GM06990 (cell line): ENCODE data around the gene NCS1.

Source experiments
- DNase-seq: peaks from one replicate; pipeline ENCODE4 v3.0.0-alpha.2; 2011; ENCODE audit not compliant: insufficient read length; ENCODE audit errors: extremely low read depth
- H3K27me3 ChIP-seq: replicated peaks from 2 replicates; pipeline ENCODE4 v1.6.0; 2011; ENCODE audit warnings: low read length; ENCODE audit not compliant: control insufficient read depth, insufficient read depth
- H3K36me3 ChIP-seq: 2 replicates; pipeline ENCODE4 v1.5.1; 2011; ENCODE audit warnings: low read length; ENCODE audit not compliant: control insufficient read depth, insufficient read depth
- H3K4me3 ChIP-seq: replicated peaks from 2 replicates; pipeline ENCODE4 v1.5.1; 2011; ENCODE audit warnings: low read depth, mild to moderate bottlenecking, control low read depth, low read length
- CTCF ChIP-seq: IDR thresholded peaks from 2 replicates; pipeline ENCODE4 v1.5.1; 2011; ENCODE audit warnings: low read length, control low read depth, mild to moderate bottlenecking, inconsistent platforms; ENCODE audit not compliant: insufficient read depth, poor library complexity, severe bottlenecking

NCS1 gene

GRCh38 chr9:130172858-130173665, 858 bp downstream of the NCS1 start:
- no peak for TF ChIP-seq CTCF
- no peak for DNase-seq
- H3K27me3 ChIP-seq, result peaks cover 6% of the 10 kb centered on the region

GRCh38 chr9:130173666-130173983, 1.4 kb downstream of the NCS1 start:
- DNase-seq, result no peak
- TF ChIP-seq CTCF, result no peak
- Histone ChIP-seq H3K27me3 (peaks cover 6% of the 10 kb centered on the region), H3K36me3 (no peaks in the 10 kb centered on the region), H3K4me3 (no peak overlapping the region)

More at GRCh38 chr9:130172858-130173665, 858 bp downstream of the NCS1 start:
- Histone ChIP-seq H3K4me3 (no peak overlapping the region), H3K36me3 (no peaks in the 10 kb centered on the region)

GRCh38 chr9:130174025-130174424, 1.8 kb downstream of the NCS1 start:
- no peak for DNase-seq
- Histone ChIP-seq H3K4me3 (no peak overlapping the region), H3K27me3 (peaks cover 6% of the 10 kb centered on the region), H3K36me3 (no peaks in the 10 kb centered on the region)
- no peak for TF ChIP-seq CTCF

GRCh38 chr9:130174920-130175321, 2.7 kb downstream of the NCS1 start:
- TF ChIP-seq CTCF, result no peak
- Histone ChIP-seq H3K27me3 (peaks cover 6% of the 10 kb centered on the region), H3K36me3 (no peaks in the 10 kb centered on the region), H3K4me3 (no peak overlapping the region)
- DNase-seq, result no peak

- Histone ChIP-seq H3K36me3 (no peaks in the 10 kb centered on the region), H3K27me3 (peaks cover 6% of the 10 kb centered on the region), H3K4me3 (no peak overlapping the region)
- DNase-seq, result no peak
- no peak for TF ChIP-seq CTCF
Measured at GRCh38 chr9:130175355-130175754, 3.2 kb downstream of the NCS1 start.
